ENCODE measurements around the gene CYP46A1.

Gene CYP46A1

GRCh38 chr14:99725774-99726537 is 41.9 kb downstream of the CYP46A1 start:
- no peak for DNase-seq (ENCODE audit: low read depth)

DNA sequence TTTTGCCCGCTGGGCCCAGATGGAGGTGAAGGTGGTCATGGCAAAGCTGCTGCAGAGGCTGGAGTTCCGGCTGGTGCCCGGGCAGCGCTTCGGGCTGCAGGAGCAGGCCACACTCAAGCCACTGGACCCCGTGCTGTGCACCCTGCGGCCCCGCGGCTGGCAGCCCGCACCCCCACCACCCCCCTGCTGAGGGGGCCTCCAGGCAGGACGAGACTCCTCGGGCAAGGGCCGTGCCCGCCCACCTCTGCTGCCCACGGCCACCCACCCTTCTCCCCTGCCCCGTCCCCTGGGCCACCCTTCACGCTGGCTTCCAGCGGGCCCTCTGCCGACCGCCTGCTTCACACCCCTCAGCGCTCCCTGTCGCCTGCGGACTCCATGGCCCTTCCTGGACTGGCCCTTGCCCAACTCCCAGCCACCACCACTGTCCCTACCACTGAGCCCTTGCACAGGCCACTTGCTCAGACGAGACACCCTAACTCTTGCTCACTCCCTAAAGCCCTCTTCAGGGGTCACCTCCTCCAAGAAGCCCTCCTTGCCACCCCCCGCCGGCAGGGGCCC is 42.5 kb downstream of the CYP46A1 start:
- TF ChIP-seq, protein P1, sequence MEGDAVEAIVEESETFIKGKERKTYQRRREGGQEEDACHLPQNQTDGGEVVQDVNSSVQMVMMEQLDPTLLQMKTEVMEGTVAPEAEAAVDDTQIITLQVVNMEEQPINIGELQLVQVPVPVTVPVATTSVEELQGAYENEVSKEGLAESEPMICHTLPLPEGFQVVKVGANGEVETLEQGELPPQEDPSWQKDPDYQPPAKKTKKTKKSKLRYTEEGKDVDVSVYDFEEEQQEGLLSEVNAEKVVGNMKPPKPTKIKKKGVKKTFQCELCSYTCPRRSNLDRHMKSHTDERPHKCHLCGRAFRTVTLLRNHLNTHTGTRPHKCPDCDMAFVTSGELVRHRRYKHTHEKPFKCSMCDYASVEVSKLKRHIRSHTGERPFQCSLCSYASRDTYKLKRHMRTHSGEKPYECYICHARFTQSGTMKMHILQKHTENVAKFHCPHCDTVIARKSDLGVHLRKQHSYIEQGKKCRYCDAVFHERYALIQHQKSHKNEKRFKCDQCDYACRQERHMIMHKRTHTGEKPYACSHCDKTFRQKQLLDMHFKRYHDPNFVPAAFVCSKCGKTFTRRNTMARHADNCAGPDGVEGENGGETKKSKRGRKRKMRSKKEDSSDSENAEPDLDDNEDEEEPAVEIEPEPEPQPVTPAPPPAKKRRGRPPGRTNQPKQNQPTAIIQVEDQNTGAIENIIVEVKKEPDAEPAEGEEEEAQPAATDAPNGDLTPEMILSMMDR (IDR thresholded peaks at IDR 0.05; ENCODE audit: control insufficient read depth, extremely low read depth, insufficient read depth) = no peak
- DNase-seq (ENCODE audit: low read depth) = no peak
- H3K4me3 ChIP-seq (ENCODE audit: low read depth, low read length) = no peak overlapping the region

More at GRCh38 chr14:99725774-99726537, 41.9 kb downstream of the CYP46A1 start:
- no peak overlapping the region for H3K4me3 ChIP-seq (ENCODE audit: low read depth, low read length)
- TF ChIP-seq, protein P1 (IDR thresholded peaks at IDR 0.05; ENCODE audit: control insufficient read depth, extremely low read depth, insufficient read depth) = no peak

- TF ChIP-seq, protein P1 (IDR thresholded peaks at IDR 0.05; ENCODE audit: control insufficient read depth, extremely low read depth, insufficient read depth) = no peak
Measured at GRCh38 chr14:99727096-99727870, 43.2 kb downstream of the CYP46A1 start.

GRCh38 chr14:99728231-99728920 is 44.3 kb downstream of the CYP46A1 start:
- DNase-seq (ENCODE audit: low read depth) = no peak
- TF ChIP-seq, protein P1 (IDR thresholded peaks at IDR 0.05; ENCODE audit: control insufficient read depth, extremely low read depth, insufficient read depth) = no peak

More at GRCh38 chr14:99727096-99727870, 43.2 kb downstream of the CYP46A1 start:
- no peak overlapping the region for H3K4me3 ChIP-seq (ENCODE audit: low read depth, low read length)
- no peak for DNase-seq (ENCODE audit: low read depth)

GRCh38 chr14:99728981-99729451 is 44.9 kb downstream of the CYP46A1 start:
- TF ChIP-seq, protein P1 (IDR thresholded peaks at IDR 0.05; ENCODE audit: control insufficient read depth, extremely low read depth, insufficient read depth) = no peak
- no peak overlapping the region for H3K4me3 ChIP-seq (ENCODE audit: low read depth, low read length)
- no peak for DNase-seq (ENCODE audit: low read depth)

More at GRCh38 chr14:99728231-99728920, 44.3 kb downstream of the CYP46A1 start:
- H3K4me3 ChIP-seq (ENCODE audit: low read depth, low read length) = no peak overlapping the region

Measured in LNCaP clone FGC (cell line).